Germinal center (tissue), 1 donor: ENCODE data around the gene FAM107B.
A peak's percentile ranks its signal among the peaks of the same experiment; 100 is the strongest.

ENCODE experiments used
- DNase-seq: peaks from one replicate; pipeline ENCODE4 v3.0.0; 2012; ENCODE audit warnings: mixed read lengths, low spot score

The FAM107B gene

GRCh38 chr10:14556285-14556956 lies 218.3 kb downstream of the FAM107B start:
- DNase-seq = peak; percentile 59

DNA sequence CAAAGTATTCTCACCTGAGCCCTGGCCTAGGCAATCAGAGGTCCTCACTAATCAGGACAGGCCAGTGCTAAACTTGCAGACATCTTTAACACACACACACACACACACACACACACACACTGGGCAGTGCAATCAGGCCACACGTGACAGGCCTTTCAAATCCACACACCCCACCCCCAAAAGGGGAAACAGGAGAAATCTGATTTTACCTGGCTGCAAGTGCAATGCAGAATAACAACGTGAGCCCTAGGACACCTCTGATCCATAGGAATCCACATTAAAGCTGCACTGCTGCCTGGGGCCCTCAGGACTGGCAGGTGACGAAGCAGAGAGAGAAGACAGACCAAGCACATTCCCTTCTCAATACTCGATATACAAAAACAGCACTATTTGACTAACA lies 218.9 kb downstream of the FAM107B start:
- DNase-seq = no peak

DNA sequence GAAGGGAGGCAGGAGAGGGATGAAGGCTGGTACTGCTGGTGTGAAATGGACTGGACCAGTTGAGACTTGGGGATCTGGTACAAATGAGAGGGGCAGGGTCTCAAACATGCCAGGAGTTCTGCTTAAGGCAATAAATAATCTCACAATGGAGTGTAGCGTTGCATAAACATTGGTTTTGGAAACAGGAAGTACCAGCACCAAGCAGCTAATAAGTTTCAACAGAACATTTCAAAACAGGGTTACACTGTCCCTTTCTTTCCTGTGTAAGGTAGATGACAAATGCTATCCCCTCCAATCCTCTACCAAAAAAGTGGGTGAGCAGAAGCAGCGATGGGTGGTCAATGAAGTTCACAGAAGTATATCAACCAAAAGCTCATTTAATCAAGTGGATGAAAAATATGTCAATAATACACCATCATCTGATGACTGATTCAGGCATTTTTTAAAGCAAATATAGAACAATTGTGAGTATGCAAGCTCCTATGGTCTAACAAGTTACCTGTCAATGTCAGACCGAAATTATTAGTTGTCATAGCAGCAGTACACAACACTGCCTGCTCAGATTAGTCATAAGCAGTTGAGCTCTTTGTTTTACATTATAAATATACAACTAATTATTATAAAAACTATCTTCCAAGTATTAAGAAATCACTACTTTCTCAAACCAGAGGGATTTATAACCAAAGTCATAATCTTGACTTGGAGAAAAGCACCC lies 220.0 kb downstream of the FAM107B start:
- DNase-seq = peak; percentile 38

DNA sequence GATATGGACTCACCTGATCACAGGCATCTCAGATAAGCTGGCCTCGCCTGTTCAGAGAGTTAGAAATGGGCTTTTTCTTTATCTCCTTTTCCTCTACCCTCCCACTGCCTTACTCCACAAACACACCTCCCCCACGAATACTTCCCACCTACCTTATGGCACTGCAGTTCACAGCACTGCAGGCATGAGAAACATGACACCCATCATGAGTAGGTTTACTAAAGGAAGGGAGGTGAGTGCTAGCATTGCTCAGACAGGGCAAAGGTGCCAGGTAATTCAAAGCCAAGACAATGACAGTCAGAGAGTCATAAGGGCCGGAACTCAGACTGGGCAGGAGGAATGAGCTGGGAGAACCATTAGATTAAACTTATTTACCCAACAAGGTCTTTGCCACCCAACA lies 220.6 kb downstream of the FAM107B start:
- DNase-seq = no peak

GRCh38 chr10:14553448-14553847 lies 221.2 kb downstream of the FAM107B start:
- no peak for DNase-seq

DNA sequence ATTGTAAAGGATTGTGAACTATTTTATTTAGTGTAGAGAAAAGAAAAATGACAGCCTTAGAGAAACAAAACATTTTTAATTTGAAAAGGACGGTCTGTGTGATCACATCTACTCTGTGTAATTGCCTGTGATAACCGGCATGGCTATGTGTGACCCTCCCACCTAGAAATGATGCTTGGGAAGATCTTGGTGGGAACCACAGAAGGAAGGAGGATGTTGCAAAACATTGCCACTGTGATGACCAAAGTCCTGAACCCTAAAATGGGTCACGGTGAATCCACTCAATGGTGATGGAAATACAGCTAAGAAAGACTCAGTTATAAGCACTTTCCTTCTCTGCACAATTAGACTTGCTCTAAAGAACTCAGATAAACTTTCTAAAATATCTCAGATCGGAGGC lies 222.7 kb downstream of the FAM107B start:
- no peak for DNase-seq

- DNase-seq = no peak
Observed at GRCh38 chr10:14550471-14550981, 224.2 kb downstream of the FAM107B start.

DNA sequence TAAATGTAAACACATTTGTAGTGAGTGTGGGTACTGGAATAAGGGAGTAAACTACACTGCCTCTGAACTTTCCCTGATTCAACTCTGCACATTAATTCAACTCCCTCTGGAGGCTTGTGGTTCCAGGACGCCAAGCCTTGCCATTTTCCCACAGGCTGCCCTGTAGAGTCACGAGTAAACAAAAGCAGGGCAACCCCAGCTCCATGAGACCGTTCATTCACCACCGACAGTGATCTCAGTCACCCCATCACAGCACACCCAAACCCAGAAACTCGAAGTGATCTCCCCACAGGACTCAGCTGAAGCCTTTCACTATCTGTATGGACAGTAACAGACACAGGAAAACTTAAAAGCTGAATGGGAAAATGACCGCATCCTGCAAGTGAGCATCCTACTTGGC lies 225.2 kb downstream of the FAM107B start:
- no peak for DNase-seq

DNA sequence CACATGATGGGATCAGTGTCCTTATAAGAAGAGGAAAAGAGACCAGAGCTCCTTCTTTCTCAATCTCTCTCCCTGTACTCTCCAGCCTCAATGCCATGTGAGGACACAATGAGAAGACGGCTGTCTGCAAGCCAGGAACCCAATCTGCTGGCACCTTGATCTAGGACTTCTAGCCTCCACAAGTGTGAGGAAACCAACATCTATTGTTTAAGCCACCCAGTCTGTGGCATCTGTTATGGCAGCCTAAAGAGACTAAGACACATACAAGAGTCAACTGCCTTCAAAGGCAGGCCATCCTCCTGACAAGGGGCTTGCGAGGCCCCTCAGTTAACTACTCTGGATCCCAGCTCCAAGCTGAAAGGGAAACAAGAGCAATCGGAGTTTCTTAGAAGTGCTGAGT lies 225.7 kb downstream of the FAM107B start:
- no peak for DNase-seq

DNA sequence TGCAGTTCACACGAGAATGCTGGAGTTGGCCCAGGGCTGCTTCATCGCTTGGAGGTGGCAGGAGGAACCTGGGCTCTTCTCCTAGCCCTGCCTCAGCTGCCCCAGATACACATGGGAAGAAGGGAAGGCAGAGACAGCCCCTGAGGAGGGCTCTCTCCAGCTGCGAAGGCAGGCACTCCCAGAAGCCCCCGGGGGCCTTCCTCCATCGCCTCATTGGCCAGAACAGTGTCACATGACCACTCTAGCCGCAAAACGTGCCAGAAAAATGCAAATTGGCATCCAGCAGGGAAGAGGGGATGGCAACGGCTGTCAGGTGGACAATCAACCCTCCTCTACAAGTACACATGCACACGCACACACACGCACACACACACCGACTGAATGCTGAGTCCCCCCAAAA lies 226.2 kb downstream of the FAM107B start:
- DNase-seq = no peak

DNA sequence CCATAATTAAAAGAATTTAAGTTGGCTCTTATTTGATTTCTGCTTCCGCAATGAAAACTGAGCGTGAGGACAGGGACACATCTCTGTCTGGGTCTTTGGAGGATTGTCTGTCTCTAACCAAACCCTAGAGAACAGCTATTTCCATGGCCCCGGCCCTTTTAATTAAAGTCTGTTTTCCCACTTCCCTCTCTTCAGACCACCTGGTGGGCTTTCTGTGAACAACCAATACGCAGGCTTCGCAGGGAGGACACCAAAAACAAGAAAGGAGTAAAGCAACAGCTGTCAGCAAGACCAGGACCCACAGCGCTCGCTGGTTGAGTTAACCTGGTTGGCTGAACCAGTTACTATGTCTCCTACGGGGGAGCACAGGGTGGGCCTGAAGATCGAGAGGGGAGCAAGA lies 226.9 kb downstream of the FAM107B start:
- no peak for DNase-seq

GRCh38 chr10:14545827-14546226 lies 228.9 kb downstream of the FAM107B start:
- DNase-seq = no peak

- DNase-seq = no peak
Observed at GRCh38 chr10:14543904-14544210, 230.8 kb downstream of the FAM107B start.

- DNase-seq = no peak
Observed at GRCh38 chr10:14543046-14543903, 231.4 kb downstream of the FAM107B start.

GRCh38 chr10:14541379-14541778 lies 233.3 kb downstream of the FAM107B start:
- no peak for DNase-seq

GRCh38 chr10:14540611-14541010 lies 234.1 kb downstream of the FAM107B start:
- DNase-seq = no peak

- DNase-seq = no peak
Observed at GRCh38 chr10:14540062-14540461, 234.6 kb downstream of the FAM107B start.

DNA sequence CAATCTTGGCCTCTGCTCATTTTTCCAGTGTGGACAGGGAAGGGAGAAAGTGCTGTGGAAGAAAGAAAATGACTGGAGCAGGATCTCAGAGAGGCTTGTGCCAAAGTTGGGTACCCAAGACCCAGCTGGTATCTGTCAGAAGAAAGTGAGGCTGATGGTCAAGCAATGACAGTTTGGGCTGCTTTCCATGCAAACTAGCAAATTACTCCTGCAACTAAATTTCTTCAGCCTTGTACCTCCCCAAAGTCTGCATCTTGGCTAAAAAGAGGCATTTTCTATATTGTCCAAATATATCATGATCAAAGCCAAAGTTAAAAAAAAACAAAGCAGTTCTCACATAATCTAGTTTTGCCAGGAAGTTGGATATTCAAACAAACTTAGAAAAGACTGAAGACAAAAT lies 235.5 kb downstream of the FAM107B start:
- DNase-seq = no peak

GRCh38 chr10:14536241-14537213 lies 238.2 kb downstream of the FAM107B start:
- no peak for DNase-seq

GRCh38 chr10:14535457-14536130 lies 239.1 kb downstream of the FAM107B start:
- no peak for DNase-seq

DNA sequence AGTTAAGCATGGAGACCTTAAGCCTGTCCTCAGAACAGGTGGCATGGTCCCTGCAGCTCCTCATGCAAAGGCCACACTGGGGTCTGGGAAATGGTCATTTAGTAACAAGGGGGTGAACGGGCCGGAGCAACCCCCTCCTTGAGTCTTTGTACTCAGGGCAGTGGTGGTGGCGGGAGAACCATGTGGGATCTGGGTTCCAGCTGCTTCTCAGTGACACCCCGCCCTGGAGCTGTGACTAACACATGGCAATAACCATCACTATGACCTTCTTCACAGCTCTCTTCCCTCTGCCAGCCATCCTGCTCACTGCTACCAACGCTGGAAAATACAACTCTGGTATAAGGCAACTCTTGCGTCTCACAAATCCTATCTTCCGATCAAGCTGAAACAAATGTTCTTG lies 240.5 kb downstream of the FAM107B start:
- no peak for DNase-seq
